Activated T-helper 1 cell treated with anti-CD3 and anti-CD28 coated beads, Interleukin-2, amount 50 U/mL, for 16 hours (primary cell): ENCODE measurements around the gene C4orf50.
"Not testable (repeated sequence)": the region's sequence is repeated elsewhere in the genome, so short reads cannot be mapped to it uniquely, and the experiment has no call there.

ENCODE experiments used
- DNase-seq, 2 donors: peaks; one replicate each; pipeline ENCODE4 v3.0.0-alpha.2; 2020; ENCODE audit warnings: low read depth in 1 of 2, low spot score in 1 of 2

The C4orf50 gene

GRCh38 chr4:5993876-5994811 lies 24.1 kb downstream of the C4orf50 start:
- no peak for DNase-seq

GRCh38 chr4:5993346-5993745 lies 24.9 kb downstream of the C4orf50 start:
- not testable (repeated sequence) for DNase-seq

- no peak for DNase-seq
These were observed 25.4 kb downstream of the C4orf50 start for GRCh38 chr4:5992828-5993321.

GRCh38 chr4:5992171-5992827 lies 25.9 kb downstream of the C4orf50 start:
- no peak for DNase-seq

- no peak for DNase-seq
These were observed 26.8 kb downstream of the C4orf50 start for GRCh38 chr4:5991405-5991804.

GRCh38 chr4:5990446-5991160 lies 27.6 kb downstream of the C4orf50 start:
- DNase-seq: no peak

- no peak for DNase-seq
These were observed 28.7 kb downstream of the C4orf50 start for GRCh38 chr4:5989236-5990225.

GRCh38 chr4:5988086-5988845 lies 30.0 kb downstream of the C4orf50 start:
- no peak for DNase-seq

- DNase-seq: no peak
These were observed 33.4 kb downstream of the C4orf50 start for GRCh38 chr4:5984843-5985242.

GRCh38 chr4:5982156-5982973 lies 35.9 kb downstream of the C4orf50 start:
- no peak for DNase-seq

GRCh38 chr4:5980436-5981155 lies 37.6 kb downstream of the C4orf50 start:
- no peak for DNase-seq

- DNase-seq: no peak
These were observed 38.2 kb downstream of the C4orf50 start for GRCh38 chr4:5979981-5980380.

- DNase-seq: no peak
These were observed 41.3 kb downstream of the C4orf50 start for GRCh38 chr4:5976921-5977320.

- DNase-seq: no peak
These were observed 41.8 kb downstream of the C4orf50 start for GRCh38 chr4:5976431-5976830.

- DNase-seq: no peak
These were observed 43.9 kb downstream of the C4orf50 start for GRCh38 chr4:5974321-5974720.

- no peak for DNase-seq
These were observed 44.6 kb downstream of the C4orf50 start for GRCh38 chr4:5973486-5974220.

- no peak for DNase-seq
These were observed 45.2 kb downstream of the C4orf50 start for GRCh38 chr4:5973033-5973432.
